GM23338 (cell line): ENCODE results near the gene AQP4. TPM values are rescaled to one million over a fixed set of nuclear protein-coding genes. Genes with fewer than 3 reads are reported as not detected.

Experiments used
- ATAC-seq: fragments of 200-7000 bp; cut with Tn5 transposase; 3 replicates; pipeline ENCODE4 v1.9.1; 2020
- DNase-seq: peaks from one replicate; pipeline ENCODE4 v3.0.0-alpha.2; 2015; ENCODE audit warnings: low spot score
- H2AFZ ChIP-seq: fragments of 200-600 bp; sonication (generic); 2 replicates; pipeline ENCODE4 v1.8.0; 2016; ENCODE audit warnings: antibody characterized with exemption, mild to moderate bottlenecking, moderate library complexity
- H3F3A ChIP-seq: fragments of 200-600 bp; sonication (generic); replicated peaks from 2 replicates; pipeline ENCODE4 v1.8.0; 2017; ENCODE audit warnings: antibody characterized with exemption, mixed run types, low read depth
- H3K27ac ChIP-seq: fragments of 200-600 bp; sonication (generic); 2 replicates; pipeline ENCODE4 v1.6.1; 2016; ENCODE audit warnings: low read depth
- H3K27me3 ChIP-seq: fragments of 200-600 bp; sonication (generic); 2 replicates; pipeline ENCODE4 v1.8.0; 2016; ENCODE audit warnings: mild to moderate bottlenecking, mixed run types, moderate library complexity; ENCODE audit not compliant: insufficient read depth
- H3K36me3 ChIP-seq: fragments of 200-600 bp; sonication (generic); 2 replicates; pipeline ENCODE4 v1.8.0; 2016; ENCODE audit warnings: mild to moderate bottlenecking; ENCODE audit not compliant: insufficient read depth
- H3K4me1 ChIP-seq: fragments of 200-600 bp; sonication (generic); 2 replicates; pipeline ENCODE4 v1.8.0; 2016; ENCODE audit warnings: mild to moderate bottlenecking, moderate library complexity; ENCODE audit not compliant: insufficient read depth
- H3K4me2 ChIP-seq: fragments of 200-600 bp; sonication (generic); 2 replicates; pipeline ENCODE4 v1.7.1; 2017; ENCODE audit warnings: mixed run types
- H3K4me3 ChIP-seq: fragments of 200-600 bp; sonication (generic); 2 replicates; pipeline ENCODE4 v1.6.1; 2016; ENCODE audit warnings: mixed run types
- H3K79me2 ChIP-seq: fragments of 200-600 bp; sonication (generic); replicated peaks from 2 replicates; pipeline ENCODE4 v1.8.0; 2017; ENCODE audit warnings: mild to moderate bottlenecking; ENCODE audit not compliant: insufficient read depth
- H3K9me2 ChIP-seq: fragments of 200-600 bp; sonication (generic); 2 replicates; pipeline ENCODE4 v1.8.0; 2017; ENCODE audit not compliant: insufficient read depth
- H4K20me1 ChIP-seq: fragments of 200-600 bp; sonication (generic); replicated peaks from 2 replicates; pipeline ENCODE4 v1.8.0; 2017; ENCODE audit warnings: mild to moderate bottlenecking; ENCODE audit not compliant: insufficient read depth
- H3K27ac Mint-ChIP-seq: 2 replicates; pipeline ENCODE4 v1.8.0; 2020; ENCODE audit warnings: inconsistent platforms, mild to moderate bottlenecking, moderate library complexity, mixed read lengths
- H3K27me3 Mint-ChIP-seq: 3 replicates; pipeline ENCODE4 v1.8.0; 2022; ENCODE audit warnings: low read depth, mild to moderate bottlenecking, moderate library complexity, mixed read lengths, inconsistent platforms; ENCODE audit not compliant: insufficient read depth, poor library complexity
- H3K36me3 Mint-ChIP-seq: 3 replicates; pipeline ENCODE4 v1.8.0; 2021; ENCODE audit warnings: low read depth, mild to moderate bottlenecking, inconsistent platforms, moderate library complexity, mixed read lengths
- H3K4me1 Mint-ChIP-seq: 3 replicates; pipeline ENCODE4 v1.8.0; 2020; ENCODE audit warnings: mild to moderate bottlenecking, inconsistent platforms, mixed read lengths
- H3K4me3 Mint-ChIP-seq: 3 replicates; pipeline ENCODE4 v1.8.0; 2021; ENCODE audit warnings: moderate library complexity, mild to moderate bottlenecking, inconsistent platforms, mixed read lengths
- H3K9me3 Mint-ChIP-seq: 3 replicates; pipeline ENCODE4 v1.8.0; 2020; ENCODE audit warnings: moderate library complexity, mild to moderate bottlenecking, inconsistent platforms, mixed read lengths
- CREB1 ChIP-seq: fragments of 250-450 bp; sonication (Bioruptor Pico); IDR thresholded peaks from 2 replicates; pipeline ENCODE4 v1.5.0; 2020; ENCODE audit warnings: low read depth, mild to moderate bottlenecking, moderate library complexity
- CTCF ChIP-seq, 2 experiments: fragments of 200-600 bp in 1 of 2; sonication (generic) in 1 of 2; conservative IDR thresholded peaks; 2 replicates each; pipeline versions ENCODE4 v1.5.1 to v1.6.1; 2016 to 2017; ENCODE audit warnings: antibody characterized with exemption in 2 of 2, low read depth in 2 of 2, mild to moderate bottlenecking in 2 of 2, moderate library complexity in 1 of 2
- EZH2phosphoT487 ChIP-seq: fragments of 200-600 bp; sonication (generic); IDR thresholded peaks from one replicate; pipeline ENCODE4 v1.8.1; 2018; ENCODE audit warnings: antibody characterized with exemption; ENCODE audit not compliant: unreplicated experiment
- JUNB ChIP-seq: IDR thresholded peaks from one replicate; pipeline ENCODE4 v1.6.1; 2016; ENCODE audit warnings: antibody characterized with exemption; ENCODE audit not compliant: unreplicated experiment
- NANOG ChIP-seq: IDR thresholded peaks from 2 replicates; pipeline ENCODE4 v1.6.1; 2016; ENCODE audit warnings: antibody characterized with exemption, borderline replicate concordance
- ZNF462 ChIP-seq: fragments of 250-450 bp; sonication (Bioruptor Pico); IDR thresholded peaks from 2 replicates; pipeline ENCODE4 v1.5.0; 2020; ENCODE audit warnings: mild to moderate bottlenecking, moderate library complexity
- polyA plus RNA-seq: library from polyadenylated mRNA; unstranded; fragments of >200 nt; fragmentation: Nextera tagmentation; extraction: Ambion mirVana; gene quantifications from 2 replicates; pipeline ENCODE4 v1.2.1, GENCODE V29; 2016
- total RNA-seq: library from RNA; depleted of rRNA; stranded (reverse); fragments of >200 nt; shearing (Covaris generic); gene quantifications from 2 replicates; pipeline ENCODE4 v1.2.3, GENCODE V29; 2014

The AQP4 gene
- total and polyA plus RNA-seq, 2 experiments from 2014 or later, result 1.1 to 3.8 TPM

DNA sequence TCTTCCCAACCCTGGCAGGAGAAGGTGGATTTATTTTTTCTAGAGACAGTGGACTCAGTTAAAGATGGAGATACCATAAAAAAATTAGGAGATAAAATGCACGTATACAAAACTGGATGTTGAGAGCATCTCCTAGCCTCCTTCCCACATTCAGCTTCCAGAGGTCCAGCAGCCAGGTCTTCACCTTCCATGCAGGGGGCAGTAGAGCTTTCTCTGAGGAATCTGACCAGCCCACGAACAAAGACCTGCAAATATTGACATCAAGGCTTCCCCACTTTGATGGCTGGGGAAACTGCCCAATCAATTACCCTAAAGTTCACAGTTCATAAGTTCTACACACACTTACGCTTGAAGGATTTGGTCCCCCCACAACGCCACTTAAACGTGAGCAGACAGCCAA, 24.5 kb downstream of the AQP4 start:
- no peak for TF ChIP-seq NANOG
- no peak for TF ChIP-seq EZH2phosphoT487
- peak; percentile 45 to 68 for TF ChIP-seq CTCF (conservative IDR thresholded peaks at IDR 0.05; ENCODE audit: low read depth in 2 of 2)
- TF ChIP-seq ZNF462 (CRISPR knock-in tag), result no peak
- no peak for TF ChIP-seq CREB1 (CRISPR knock-in tag)
- TF ChIP-seq JUNB, result no peak
- Histone ChIP-seq H3K4me3 (no peak overlapping the region), H2AFZ (0 out of 2 replicates have a peak overlapping the region, but pooled peaks have one; percentile 68), H3K79me2 (no peaks in the 10 kb centered on the region), H3K4me1 (no peaks in the 10 kb centered on the region), H3F3A (no peaks in the 10 kb centered on the region), H3K36me3 (no peaks in the 10 kb centered on the region), H3K4me2 (no peak overlapping the region), H3K27me3 (no peaks in the 10 kb centered on the region), H3K9me2 (0 out of 2 replicates have a peak, but pooled peaks cover 5% of the 10 kb centered on the region), H4K20me1 (no peaks in the 10 kb centered on the region), H3K27ac (no peak overlapping the region)
- ATAC-seq (no peak), DNase-seq (peak; percentile 51)
- H3K4me1 Mint-ChIP-seq, result no peaks in the 10 kb centered on the region
- H3K27ac Mint-ChIP-seq, result no peak overlapping the region
- H3K36me3 Mint-ChIP-seq, result 0 out of 3 replicates have a peak, but pooled peaks cover 4% of the 10 kb centered on the region
- H3K9me3 Mint-ChIP-seq, result peaks cover 6% of the 10 kb centered on the region; the same call in 1 of the 3 replicates
- H3K27me3 Mint-ChIP-seq, result peaks cover 3% of the 10 kb centered on the region
- H3K4me3 Mint-ChIP-seq, result no peak overlapping the region
